NB4 (cell line): ENCODE data around the gene ACVR1.

Experiments used
- DNase-seq: peaks from one replicate; pipeline ENCODE4 v3.0.0; 2010; ENCODE audit warnings: low read depth
- H3K4me3 ChIP-seq: one replicate; pipeline ENCODE4 v1.5.1; 2011; ENCODE audit warnings: mild to moderate bottlenecking, low read depth, low read length, moderate library complexity
- CTCF ChIP-seq: IDR thresholded peaks from one replicate; pipeline ENCODE4 v1.5.1; 2012; ENCODE audit warnings: low read depth, low read length
- MYC ChIP-seq: IDR thresholded peaks from 2 replicates; pipeline ENCODE4 v1.6.1; 2011; ENCODE audit warnings: low read depth, low read length
- POLR2A ChIP-seq: IDR thresholded peaks from 2 replicates; pipeline ENCODE4 v1.6.1; 2011; ENCODE audit warnings: mild to moderate bottlenecking; ENCODE audit not compliant: insufficient read length; ENCODE audit errors: extremely low read depth
- TF ChIP-seq, protein P1 (sequence below): IDR thresholded peaks from 2 replicates; pipeline ENCODE4 v1.6.1; 2011; ENCODE audit warnings: low read depth, low read length

ACVR1 gene

DNA sequence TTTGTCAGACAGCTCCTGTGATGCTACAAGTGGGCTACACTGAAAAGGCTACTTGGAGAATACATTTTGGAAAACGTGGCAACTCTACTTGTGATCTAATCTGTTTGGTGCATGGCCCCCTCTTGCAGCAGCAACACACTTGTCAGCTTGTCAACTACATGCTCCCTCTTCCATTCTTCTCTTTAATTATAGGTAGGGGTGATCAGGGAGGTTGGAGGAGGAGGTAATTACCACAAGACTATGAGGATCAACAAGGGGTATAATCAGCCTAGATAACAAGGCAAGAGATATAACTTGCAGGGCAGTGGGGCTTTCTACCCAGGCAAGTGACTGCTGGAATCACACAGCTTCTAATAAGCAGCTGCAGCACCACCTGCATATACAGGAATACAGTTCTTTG, 104.9 kb downstream of the ACVR1 start:
- DNase-seq: no peak
- no peak overlapping the region for H3K4me3 ChIP-seq
- TF ChIP-seq CTCF: no peak
- no peak for TF ChIP-seq MYC
- TF ChIP-seq POLR2A: no peak
- TF ChIP-seq, protein P1, sequence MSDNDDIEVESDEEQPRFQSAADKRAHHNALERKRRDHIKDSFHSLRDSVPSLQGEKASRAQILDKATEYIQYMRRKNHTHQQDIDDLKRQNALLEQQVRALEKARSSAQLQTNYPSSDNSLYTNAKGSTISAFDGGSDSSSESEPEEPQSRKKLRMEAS: no peak

DNA sequence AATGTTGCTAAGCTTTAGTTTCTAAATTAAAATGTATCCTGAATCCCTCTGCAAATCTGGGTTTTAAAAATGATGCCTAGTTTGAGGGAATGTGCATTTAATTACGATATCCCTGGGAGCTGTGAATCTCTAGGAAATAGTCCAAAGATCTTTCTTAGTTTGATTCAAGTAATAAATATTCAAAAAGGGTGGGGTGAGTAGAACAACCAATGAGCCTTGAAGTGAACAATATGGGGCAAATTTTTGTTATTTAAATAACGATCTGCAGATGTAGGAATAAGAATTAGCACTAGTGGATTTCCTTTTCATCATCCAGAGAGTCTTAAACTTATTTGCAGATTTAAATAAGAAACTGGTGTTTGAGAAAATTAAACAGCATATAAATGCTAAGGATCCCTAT, 106.3 kb downstream of the ACVR1 start:
- DNase-seq: no peak
- TF ChIP-seq, protein P1: no peak
- TF ChIP-seq POLR2A (no peak), MYC (no peak), CTCF (no peak)
- no peak overlapping the region for H3K4me3 ChIP-seq

- TF ChIP-seq POLR2A (no peak), MYC (no peak), CTCF (no peak)
- TF ChIP-seq, protein P1: no peak
- H3K4me3 ChIP-seq: no peak overlapping the region
- DNase-seq: no peak
Measured at GRCh38 chr2:157764386-157764785, 111.7 kb downstream of the ACVR1 start.

GRCh38 chr2:157761520-157761919, 114.6 kb downstream of the ACVR1 start:
- TF ChIP-seq, protein P1: no peak
- TF ChIP-seq MYC (no peak), CTCF (no peak), POLR2A (no peak)
- H3K4me3 ChIP-seq: no peak overlapping the region
- no peak for DNase-seq

DNA sequence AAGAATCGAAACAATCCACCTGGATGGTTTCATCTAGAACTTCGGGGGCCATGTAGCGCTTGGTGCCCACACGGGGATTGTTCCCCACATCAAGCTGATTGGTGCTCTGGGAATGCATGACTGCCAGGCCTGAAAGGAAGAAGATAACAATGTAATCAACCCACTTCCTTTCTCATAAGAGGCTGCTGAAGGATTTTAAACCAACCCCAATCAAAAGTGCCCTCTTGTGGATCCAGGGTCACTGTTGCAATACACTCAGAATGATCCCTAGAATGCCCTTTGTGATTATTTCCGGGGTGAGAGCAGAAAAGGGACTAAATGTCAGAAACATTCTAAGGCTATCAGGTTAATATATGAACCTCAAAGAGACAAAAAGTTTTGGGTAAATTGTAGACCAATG, 115.2 kb downstream of the ACVR1 start:
- DNase-seq: peak; percentile 13
- H3K4me3 ChIP-seq: no peak overlapping the region
- TF ChIP-seq CTCF (no peak), POLR2A (no peak), MYC (no peak)
- TF ChIP-seq, protein P1: no peak

DNA sequence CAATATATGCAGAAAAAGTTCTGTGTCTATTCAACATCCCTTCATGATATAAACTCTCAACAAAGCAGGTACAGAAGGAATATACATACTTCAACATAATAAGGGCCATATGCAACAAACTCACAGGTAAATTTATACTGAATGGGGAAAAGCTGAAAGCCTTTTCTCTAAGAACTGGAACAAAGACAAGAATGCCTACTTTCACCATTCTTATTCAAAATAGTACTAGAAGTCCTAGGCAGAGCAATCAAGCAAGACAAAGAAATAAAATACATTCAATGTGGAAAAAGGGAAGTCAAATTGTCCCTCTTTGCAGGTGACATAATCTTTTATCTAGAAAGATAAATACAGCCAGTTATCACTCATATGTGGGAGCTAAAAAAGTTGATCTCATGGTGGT, 116.3 kb downstream of the ACVR1 start:
- DNase-seq: no peak
- no peak for TF ChIP-seq MYC
- TF ChIP-seq POLR2A: no peak
- TF ChIP-seq, protein P1: no peak
- TF ChIP-seq CTCF: no peak
- no peak overlapping the region for H3K4me3 ChIP-seq
